ENCODE results near the gene SIPA1. TPM values are rescaled to one million over a fixed set of nuclear protein-coding genes. Genes with fewer than 3 reads are reported as not detected.

Gene SIPA1
- total RNA-seq, 6 experiments from 2014 or later = 23.0 to 41.3 (median 38.3) TPM

DNA sequence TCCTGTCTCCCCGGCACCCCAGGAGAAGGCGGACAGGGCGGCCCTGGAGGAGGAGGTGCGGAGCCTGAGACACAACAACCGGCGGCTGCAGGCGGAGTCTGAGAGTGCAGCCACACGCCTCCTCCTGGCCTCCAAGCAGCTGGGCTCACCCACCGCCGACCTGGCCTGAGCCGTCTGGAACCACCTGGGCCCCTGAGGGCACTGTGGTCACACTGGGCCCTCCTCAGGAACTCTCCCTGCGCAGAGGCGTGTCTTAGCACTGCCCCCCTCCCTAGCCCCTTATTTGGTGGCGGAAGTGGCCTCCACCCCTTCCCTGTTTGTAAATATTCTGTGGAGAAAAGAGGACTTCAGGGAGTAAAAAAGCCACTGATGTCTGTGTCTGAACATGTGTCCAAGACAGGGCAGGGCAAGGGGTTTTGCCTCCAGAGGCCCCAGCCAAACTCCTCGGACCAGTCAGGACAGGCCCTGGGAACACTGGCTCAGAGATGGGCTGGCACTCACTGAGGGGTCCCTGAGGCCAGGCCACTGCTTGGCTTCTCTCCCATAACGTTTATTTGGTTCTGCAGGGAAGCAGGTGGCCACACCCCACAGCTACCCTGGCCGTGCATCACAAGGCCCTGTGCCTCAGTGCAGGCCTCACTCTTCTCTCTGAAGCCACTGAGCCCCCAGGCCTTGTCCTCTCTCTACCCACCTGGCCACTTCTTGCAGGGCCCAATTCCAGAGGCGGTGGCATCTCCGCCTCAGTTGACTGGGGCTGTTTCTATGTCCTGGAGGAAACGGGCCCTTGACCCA, 12.8 kb downstream of the SIPA1 start:
- peaks cover 30% of the 10 kb centered on the region for H3K4me1 Mint-ChIP-seq (ENCODE audit: low read depth)
- H3K9me3 Mint-ChIP-seq = no peaks in the 10 kb centered on the region
- no peak overlapping the region for H3K27ac Mint-ChIP-seq
- no peak for TF ChIP-seq CTCF (IDR thresholded peaks at IDR 0.05)
- H3K36me3 Mint-ChIP-seq (ENCODE audit: low read depth) = peaks cover 17% of the 10 kb centered on the region
- H3K27me3 Mint-ChIP-seq (ENCODE audit: insufficient read depth) = peaks cover 13% of the 10 kb centered on the region
- H3K4me3 Mint-ChIP-seq = no peak overlapping the region
- DNase-seq = no peak

DNA sequence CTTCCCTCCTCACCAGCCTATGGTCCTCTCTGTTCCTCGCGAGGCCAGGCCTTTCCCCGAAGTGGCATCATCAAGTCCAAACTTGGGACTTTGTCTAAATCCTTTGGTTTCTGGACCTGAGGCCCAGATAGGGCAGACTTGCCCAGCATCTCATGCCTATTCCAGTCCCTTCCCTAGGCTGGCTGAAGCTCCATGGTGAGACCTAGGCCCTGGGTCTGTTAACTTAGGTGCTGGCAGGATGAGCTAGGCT, 13.4 kb downstream of the SIPA1 start:
- peak overlapping the region; percentile 93 for H3K27ac Mint-ChIP-seq
- peaks cover 13% of the 10 kb centered on the region for H3K27me3 Mint-ChIP-seq (ENCODE audit: insufficient read depth)

DNA sequence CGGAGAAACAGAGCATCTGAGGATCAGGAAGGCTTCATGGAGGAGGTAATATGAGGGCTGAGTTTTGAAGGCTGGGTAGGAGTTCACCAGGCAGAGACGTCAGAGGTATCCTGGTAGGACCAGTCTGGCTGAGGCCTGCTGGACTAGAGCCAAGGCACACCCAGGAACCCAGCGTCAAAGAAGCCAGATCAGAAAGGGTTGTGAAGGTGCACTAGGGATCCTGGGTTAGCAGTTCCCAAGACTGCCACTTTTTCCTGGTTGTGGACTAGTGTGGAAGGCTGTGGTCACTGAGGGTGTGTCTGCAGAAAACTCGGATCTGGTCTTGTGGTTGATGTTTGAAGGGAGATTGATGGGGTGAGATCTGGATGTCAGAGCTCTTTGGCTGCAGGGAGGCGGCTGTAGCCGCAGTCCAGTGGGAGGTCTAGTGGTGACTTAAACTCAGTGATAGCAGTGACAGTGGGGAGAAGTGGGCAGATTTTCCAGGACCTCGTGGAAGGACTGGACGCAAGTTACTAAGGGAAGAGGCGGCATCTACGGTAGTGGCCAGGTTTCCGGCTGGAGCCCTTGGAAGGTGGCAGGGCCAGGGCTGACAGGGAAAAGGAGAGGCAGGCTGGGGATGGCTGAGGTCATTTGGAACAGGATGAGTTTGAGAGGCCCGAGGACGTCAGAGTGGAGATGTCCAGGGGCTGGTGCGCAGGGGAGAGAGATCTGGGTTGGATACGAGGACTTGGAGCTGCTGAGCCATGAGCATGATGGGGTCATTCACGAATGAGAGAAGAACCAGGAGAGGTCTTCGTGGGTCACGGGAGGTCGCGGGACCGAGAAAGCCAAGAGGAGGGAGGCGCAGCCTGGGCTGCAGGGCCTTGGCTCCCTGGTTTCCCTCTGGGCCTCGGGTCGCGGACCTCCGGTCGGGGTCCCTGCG, 13.9 kb downstream of the SIPA1 start:
- Mint-ChIP-seq H3K27ac (peak overlapping the region; percentile 93), H3K4me3 (peak overlapping the region; percentile 84), H3K4me1 (ENCODE audit: low read depth) (peaks cover 28% of the 10 kb centered on the region), H3K9me3 (no peaks in the 10 kb centered on the region), H3K27me3 (ENCODE audit: insufficient read depth) (peaks cover 13% of the 10 kb centered on the region), H3K36me3 (ENCODE audit: low read depth) (peaks cover 22% of the 10 kb centered on the region)
- no peak for TF ChIP-seq CTCF (IDR thresholded peaks at IDR 0.05)
- DNase-seq = no peak

More for the DNA sequence above, 13.4 kb downstream of the SIPA1 start:
- TF ChIP-seq CTCF (IDR thresholded peaks at IDR 0.05) = no peak
- Mint-ChIP-seq H3K4me3 (no peak overlapping the region), H3K36me3 (ENCODE audit: low read depth) (peaks cover 18% of the 10 kb centered on the region), H3K9me3 (no peaks in the 10 kb centered on the region), H3K4me1 (ENCODE audit: low read depth) (peaks cover 28% of the 10 kb centered on the region)
- no peak for DNase-seq

GRCh38 chr11:65652511-65653228, 14.8 kb downstream of the SIPA1 start:
- Mint-ChIP-seq H3K27me3 (ENCODE audit: insufficient read depth) (peaks cover 13% of the 10 kb centered on the region), H3K27ac (peak overlapping the region; percentile 93), H3K9me3 (no peaks in the 10 kb centered on the region), H3K4me1 (ENCODE audit: low read depth) (peaks cover 33% of the 10 kb centered on the region), H3K4me3 (peak overlapping the region; percentile 84), H3K36me3 (ENCODE audit: low read depth) (peaks cover 29% of the 10 kb centered on the region)
- peak; percentile 88 for DNase-seq
- no peak for TF ChIP-seq CTCF (IDR thresholded peaks at IDR 0.05)
